ENCODE measurements around the gene CORO2B. TPM values are rescaled to one million over a fixed set of nuclear protein-coding genes. Genes with fewer than 3 reads are reported as not detected.

CORO2B gene
- total and polyA plus RNA-seq, 9 of the 15 experiments (the other 6 are each of a cell fraction or from before 2014, with no cell fraction given): not detected

DNA sequence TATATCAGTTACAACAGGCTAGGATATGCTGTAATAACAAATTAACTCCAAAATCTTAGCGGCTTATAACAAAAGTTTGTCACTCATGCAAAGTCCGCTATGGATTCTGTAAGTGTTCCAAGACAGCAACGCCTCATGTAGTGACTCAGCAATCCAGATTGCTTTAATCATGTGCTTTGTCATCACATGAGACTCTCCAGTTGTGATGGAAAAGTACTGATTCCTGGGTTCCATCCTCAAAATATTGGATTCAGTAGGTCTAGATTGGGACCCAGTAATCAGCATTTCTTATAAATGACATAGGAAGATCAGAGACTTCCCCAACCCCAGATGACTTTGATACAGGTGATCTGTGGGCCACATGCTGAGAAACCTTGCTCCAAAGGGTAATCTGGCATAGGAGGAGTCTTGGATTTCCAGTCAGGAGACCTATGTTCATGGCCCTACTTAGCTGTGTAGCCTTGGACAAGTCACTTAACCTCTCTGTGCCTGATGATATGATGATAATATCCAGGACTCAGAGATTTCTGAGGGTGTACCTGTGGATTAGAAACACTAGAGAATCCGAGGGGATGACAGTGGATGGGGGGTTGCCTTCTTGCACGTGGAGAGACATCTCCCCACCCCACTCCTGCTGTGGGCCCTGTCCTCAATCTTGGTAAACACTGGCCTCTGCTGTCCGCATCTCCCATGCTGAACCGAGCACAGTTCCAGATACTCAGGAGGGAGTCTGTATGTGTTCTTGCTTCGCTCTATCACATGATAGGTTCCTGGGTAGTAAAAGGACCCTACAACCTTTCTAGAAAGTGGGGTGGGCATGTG, 65.5 kb downstream of the CORO2B start (continued):
- TF ChIP-seq RBM25 (IDR thresholded peaks at IDR 0.05; ENCODE audit: low read depth, low read length, severe bottlenecking) (peak; percentile 67), ZNF584 (CRISPR knock-in tag; IDR thresholded peaks at IDR 0.05; ENCODE audit: low read depth) (no peak), BHLHE40 (IDR thresholded peaks at IDR 0.05; ENCODE audit: low read length) (peak; percentile 31; the same call in 1 of the 2 replicates), ZNF699 (CRISPR knock-in tag; IDR thresholded peaks at IDR 0.05; ENCODE audit: insufficient replicate concordance) (no peak), MYC (IDR thresholded peaks at IDR 0.05; ENCODE audit: low read depth, low read length) (peak; percentile 39; the same call in 1 of the 2 replicates), MYC (CRISPR knock-in tag; IDR thresholded peaks at IDR 0.05; ENCODE audit: borderline replicate concordance, low read depth) (no peak), TFE3 (CRISPR knock-in tag; IDR thresholded peaks at IDR 0.05) (peak; percentile 43; the same call in 1 of the 2 replicates)
- TF ChIP-seq, protein P1, sequence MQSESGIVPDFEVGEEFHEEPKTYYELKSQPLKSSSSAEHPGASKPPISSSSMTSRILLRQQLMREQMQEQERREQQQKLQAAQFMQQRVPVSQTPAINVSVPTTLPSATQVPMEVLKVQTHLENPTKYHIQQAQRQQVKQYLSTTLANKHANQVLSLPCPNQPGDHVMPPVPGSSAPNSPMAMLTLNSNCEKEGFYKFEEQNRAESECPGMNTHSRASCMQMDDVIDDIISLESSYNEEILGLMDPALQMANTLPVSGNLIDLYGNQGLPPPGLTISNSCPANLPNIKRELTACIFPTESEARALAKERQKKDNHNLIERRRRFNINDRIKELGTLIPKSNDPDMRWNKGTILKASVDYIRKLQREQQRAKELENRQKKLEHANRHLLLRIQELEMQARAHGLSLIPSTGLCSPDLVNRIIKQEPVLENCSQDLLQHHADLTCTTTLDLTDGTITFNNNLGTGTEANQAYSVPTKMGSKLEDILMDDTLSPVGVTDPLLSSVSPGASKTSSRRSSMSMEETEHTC (IDR thresholded peaks at IDR 0.05): peak; percentile 46; the same call in 1 of the 2 replicates
- TF ChIP-seq, protein P2, sequence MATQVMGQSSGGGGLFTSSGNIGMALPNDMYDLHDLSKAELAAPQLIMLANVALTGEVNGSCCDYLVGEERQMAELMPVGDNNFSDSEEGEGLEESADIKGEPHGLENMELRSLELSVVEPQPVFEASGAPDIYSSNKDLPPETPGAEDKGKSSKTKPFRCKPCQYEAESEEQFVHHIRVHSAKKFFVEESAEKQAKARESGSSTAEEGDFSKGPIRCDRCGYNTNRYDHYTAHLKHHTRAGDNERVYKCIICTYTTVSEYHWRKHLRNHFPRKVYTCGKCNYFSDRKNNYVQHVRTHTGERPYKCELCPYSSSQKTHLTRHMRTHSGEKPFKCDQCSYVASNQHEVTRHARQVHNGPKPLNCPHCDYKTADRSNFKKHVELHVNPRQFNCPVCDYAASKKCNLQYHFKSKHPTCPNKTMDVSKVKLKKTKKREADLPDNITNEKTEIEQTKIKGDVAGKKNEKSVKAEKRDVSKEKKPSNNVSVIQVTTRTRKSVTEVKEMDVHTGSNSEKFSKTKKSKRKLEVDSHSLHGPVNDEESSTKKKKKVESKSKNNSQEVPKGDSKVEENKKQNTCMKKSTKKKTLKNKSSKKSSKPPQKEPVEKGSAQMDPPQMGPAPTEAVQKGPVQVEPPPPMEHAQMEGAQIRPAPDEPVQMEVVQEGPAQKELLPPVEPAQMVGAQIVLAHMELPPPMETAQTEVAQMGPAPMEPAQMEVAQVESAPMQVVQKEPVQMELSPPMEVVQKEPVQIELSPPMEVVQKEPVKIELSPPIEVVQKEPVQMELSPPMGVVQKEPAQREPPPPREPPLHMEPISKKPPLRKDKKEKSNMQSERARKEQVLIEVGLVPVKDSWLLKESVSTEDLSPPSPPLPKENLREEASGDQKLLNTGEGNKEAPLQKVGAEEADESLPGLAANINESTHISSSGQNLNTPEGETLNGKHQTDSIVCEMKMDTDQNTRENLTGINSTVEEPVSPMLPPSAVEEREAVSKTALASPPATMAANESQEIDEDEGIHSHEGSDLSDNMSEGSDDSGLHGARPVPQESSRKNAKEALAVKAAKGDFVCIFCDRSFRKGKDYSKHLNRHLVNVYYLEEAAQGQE (IDR thresholded peaks at IDR 0.05; ENCODE audit: borderline replicate concordance): 0 out of 2 replicates have a peak, but pooled peaks have one; percentile 14
- TF ChIP-seq, protein P2 (CRISPR knock-in tag; IDR thresholded peaks at IDR 0.05; ENCODE audit: low read depth): no peak

Measured in K562 (cell line).